ENCODE results near the gene SSTR4. TPM values are rescaled to one million over a fixed set of nuclear protein-coding genes. Genes with fewer than 3 reads are reported as not detected.
A peak's percentile ranks its signal among the peaks of the same experiment; 100 is the strongest.

Gene SSTR4
- total RNA-seq, 1 experiment from 2014 or later: not detected

- DNase-seq: no peak
- H3K4me3 ChIP-seq (ENCODE audit: insufficient read depth, low read depth, low read length): no peak overlapping the region
- H3K27me3 ChIP-seq (ENCODE audit: control insufficient read depth, insufficient read depth, low read length): no peaks in the 10 kb centered on the region
- H3K36me3 ChIP-seq (replicated peaks; ENCODE audit: control insufficient read depth, insufficient read depth, low read length): no peaks in the 10 kb centered on the region
Measured at GRCh38 chr20:23059001-23059400, 23.9 kb downstream of the SSTR4 start.

DNA sequence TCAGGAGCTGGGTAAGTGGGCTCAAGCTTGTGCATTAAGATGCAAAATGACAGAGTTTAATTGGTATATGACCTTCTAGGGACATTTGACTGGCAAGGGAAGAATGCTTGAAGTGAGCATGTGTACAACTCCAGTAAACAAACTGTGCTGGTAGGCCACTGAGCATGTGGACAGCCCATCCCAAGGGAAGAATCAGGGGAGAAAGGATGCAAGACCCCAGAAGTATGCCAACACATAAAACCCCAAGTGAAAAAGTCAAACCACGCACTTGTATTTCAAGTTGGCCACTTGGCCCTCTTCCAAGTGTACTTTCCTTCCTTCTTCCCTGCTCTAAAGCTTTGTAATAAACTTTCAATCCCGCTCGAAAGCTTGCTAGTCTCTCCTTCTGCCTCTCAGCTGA, 24.7 kb downstream of the SSTR4 start:
- DNase-seq: no peak

GRCh38 chr20:23060629-23061028, 25.5 kb downstream of the SSTR4 start:
- DNase-seq: no peak
- H3K27me3 ChIP-seq (ENCODE audit: control insufficient read depth, insufficient read depth, low read length): no peaks in the 10 kb centered on the region
- H3K4me3 ChIP-seq (ENCODE audit: insufficient read depth, low read depth, low read length): no peak overlapping the region
- H3K36me3 ChIP-seq (replicated peaks; ENCODE audit: control insufficient read depth, insufficient read depth, low read length): no peaks in the 10 kb centered on the region

More for the DNA sequence above, 24.7 kb downstream of the SSTR4 start:
- H3K36me3 ChIP-seq (replicated peaks; ENCODE audit: control insufficient read depth, insufficient read depth, low read length): no peaks in the 10 kb centered on the region
- no peak overlapping the region for H3K4me3 ChIP-seq (ENCODE audit: insufficient read depth, low read depth, low read length)
- H3K27me3 ChIP-seq (ENCODE audit: control insufficient read depth, insufficient read depth, low read length): no peaks in the 10 kb centered on the region

DNA sequence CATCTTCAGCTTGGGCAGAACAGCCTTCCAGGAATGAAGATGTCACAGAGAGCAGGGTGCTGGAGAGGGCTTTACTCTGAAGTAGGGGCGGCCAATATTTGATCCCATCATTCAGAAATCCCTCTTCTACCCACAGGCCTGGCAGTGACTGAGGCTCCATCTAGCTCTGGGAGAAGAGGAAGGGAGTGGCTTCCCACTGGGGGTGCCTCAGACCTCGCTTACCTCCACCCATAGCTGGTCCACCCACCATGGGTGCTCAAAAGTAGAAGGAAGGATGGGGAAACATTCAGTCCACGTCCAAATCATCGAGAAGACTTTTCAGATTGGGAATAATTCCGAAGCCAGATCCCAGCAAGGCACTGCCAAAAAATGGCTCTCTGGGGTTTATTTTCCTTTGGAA, 26.1 kb downstream of the SSTR4 start:
- Histone ChIP-seq H3K36me3 (replicated peaks; ENCODE audit: control insufficient read depth, insufficient read depth, low read length) (no peaks in the 10 kb centered on the region), H3K27me3 (ENCODE audit: control insufficient read depth, insufficient read depth, low read length) (no peaks in the 10 kb centered on the region), H3K4me3 (ENCODE audit: insufficient read depth, low read depth, low read length) (no peak overlapping the region)
- DNase-seq: no peak

- H3K36me3 ChIP-seq (replicated peaks; ENCODE audit: control insufficient read depth, insufficient read depth, low read length): no peaks in the 10 kb centered on the region
- H3K4me3 ChIP-seq (ENCODE audit: insufficient read depth, low read depth, low read length): no peak overlapping the region
- peak; percentile 61 for DNase-seq
- H3K27me3 ChIP-seq (ENCODE audit: control insufficient read depth, insufficient read depth, low read length): no peaks in the 10 kb centered on the region
Measured at GRCh38 chr20:23061734-23062561, 26.8 kb downstream of the SSTR4 start.

DNA sequence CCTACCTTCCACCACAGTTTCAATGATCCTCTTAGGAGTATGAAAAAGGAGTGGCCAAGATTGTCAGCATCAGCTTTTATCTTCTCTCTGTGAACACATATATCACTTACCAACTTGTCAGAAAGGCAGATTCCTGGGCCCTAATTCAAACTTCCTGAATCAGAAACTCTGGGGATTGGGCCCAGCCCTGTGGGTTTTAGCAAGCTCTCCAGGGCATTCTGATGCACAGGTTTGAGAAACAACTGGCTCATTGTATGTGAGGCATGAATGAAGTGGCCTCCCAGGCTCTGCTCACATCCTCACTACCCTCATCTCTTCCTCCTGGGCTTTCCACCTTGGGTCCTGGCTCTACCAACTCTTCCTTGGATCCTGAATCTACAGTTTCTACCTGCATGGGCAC, 27.5 kb downstream of the SSTR4 start:
- DNase-seq: no peak
- H3K36me3 ChIP-seq (replicated peaks; ENCODE audit: control insufficient read depth, insufficient read depth, low read length): no peaks in the 10 kb centered on the region
- H3K4me3 ChIP-seq (ENCODE audit: insufficient read depth, low read depth, low read length): no peak overlapping the region
- H3K27me3 ChIP-seq (ENCODE audit: control insufficient read depth, insufficient read depth, low read length): no peaks in the 10 kb centered on the region

- Histone ChIP-seq H3K4me3 (ENCODE audit: insufficient read depth, low read depth, low read length) (no peak overlapping the region), H3K27me3 (ENCODE audit: control insufficient read depth, insufficient read depth, low read length) (no peaks in the 10 kb centered on the region), H3K36me3 (replicated peaks; ENCODE audit: control insufficient read depth, insufficient read depth, low read length) (no peaks in the 10 kb centered on the region)
- DNase-seq: no peak
Measured at GRCh38 chr20:23063168-23063567, 28.1 kb downstream of the SSTR4 start.

DNA sequence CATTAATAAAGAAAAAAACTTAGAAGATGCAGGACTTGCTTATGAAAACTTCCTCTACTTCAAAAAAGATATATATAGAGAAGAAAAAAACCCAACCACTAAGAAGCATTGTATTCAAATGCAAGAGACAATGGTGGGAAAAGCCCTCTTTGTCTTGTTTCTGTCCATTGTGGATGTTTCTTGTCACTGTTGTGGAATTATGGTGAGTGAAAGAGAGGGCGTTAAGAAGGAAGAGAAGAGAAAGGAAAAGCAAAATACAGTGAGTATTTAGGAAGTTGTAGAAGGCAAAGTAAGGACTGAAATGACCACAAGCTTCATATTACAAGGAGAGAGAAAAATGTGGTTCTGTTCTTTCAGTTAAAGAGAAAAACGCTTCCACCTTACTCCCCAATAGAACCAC, 28.5 kb downstream of the SSTR4 start:
- no peaks in the 10 kb centered on the region for H3K36me3 ChIP-seq (replicated peaks; ENCODE audit: control insufficient read depth, insufficient read depth, low read length)
- no peak for DNase-seq
- H3K4me3 ChIP-seq (ENCODE audit: insufficient read depth, low read depth, low read length): no peak overlapping the region
- no peaks in the 10 kb centered on the region for H3K27me3 ChIP-seq (ENCODE audit: control insufficient read depth, insufficient read depth, low read length)

GRCh38 chr20:23065266-23066201, 30.4 kb downstream of the SSTR4 start:
- no peaks in the 10 kb centered on the region for H3K36me3 ChIP-seq (replicated peaks; ENCODE audit: control insufficient read depth, insufficient read depth, low read length)
- DNase-seq: no peak
- H3K4me3 ChIP-seq (ENCODE audit: insufficient read depth, low read depth, low read length): no peak overlapping the region
- no peaks in the 10 kb centered on the region for H3K27me3 ChIP-seq (ENCODE audit: control insufficient read depth, insufficient read depth, low read length)

DNA sequence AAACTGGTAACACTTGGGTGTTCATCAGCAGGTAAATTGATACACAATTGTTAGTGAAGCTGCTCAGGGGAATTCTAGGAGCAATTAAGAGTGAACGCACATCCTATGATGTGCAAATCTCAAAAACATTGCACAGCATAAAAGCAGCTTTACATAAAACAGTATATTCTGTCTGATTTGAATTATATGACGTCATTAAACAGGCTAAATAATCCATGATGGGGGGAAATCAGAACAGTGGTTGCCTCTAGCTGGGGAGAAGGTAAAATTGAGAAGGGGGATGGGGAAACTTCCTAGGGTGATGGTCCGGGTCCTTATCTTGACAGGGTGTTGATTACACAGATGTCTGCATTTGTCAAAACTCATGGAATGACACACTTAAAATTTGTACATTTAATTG, 31.7 kb downstream of the SSTR4 start:
- Histone ChIP-seq H3K27me3 (ENCODE audit: control insufficient read depth, insufficient read depth, low read length) (no peaks in the 10 kb centered on the region), H3K4me3 (ENCODE audit: insufficient read depth, low read depth, low read length) (no peak overlapping the region), H3K36me3 (replicated peaks; ENCODE audit: control insufficient read depth, insufficient read depth, low read length) (no peaks in the 10 kb centered on the region)
- no peak for DNase-seq

GRCh38 chr20:23068283-23068682, 33.2 kb downstream of the SSTR4 start:
- no peak overlapping the region for H3K4me3 ChIP-seq (ENCODE audit: insufficient read depth, low read depth, low read length)
- DNase-seq: no peak
- H3K27me3 ChIP-seq (ENCODE audit: control insufficient read depth, insufficient read depth, low read length): no peaks in the 10 kb centered on the region
- H3K36me3 ChIP-seq (replicated peaks; ENCODE audit: control insufficient read depth, insufficient read depth, low read length): no peaks in the 10 kb centered on the region

GRCh38 chr20:23069108-23069507, 34.0 kb downstream of the SSTR4 start:
- Histone ChIP-seq H3K36me3 (replicated peaks; ENCODE audit: control insufficient read depth, insufficient read depth, low read length) (no peaks in the 10 kb centered on the region), H3K4me3 (ENCODE audit: insufficient read depth, low read depth, low read length) (no peak overlapping the region), H3K27me3 (ENCODE audit: control insufficient read depth, insufficient read depth, low read length) (no peaks in the 10 kb centered on the region)
- no peak for DNase-seq

- Histone ChIP-seq H3K36me3 (replicated peaks; ENCODE audit: control insufficient read depth, insufficient read depth, low read length) (no peaks in the 10 kb centered on the region), H3K4me3 (ENCODE audit: insufficient read depth, low read depth, low read length) (no peak overlapping the region), H3K27me3 (ENCODE audit: control insufficient read depth, insufficient read depth, low read length) (no peaks in the 10 kb centered on the region)
- no peak for DNase-seq
Measured at GRCh38 chr20:23071398-23071797, 36.3 kb downstream of the SSTR4 start.

DNA sequence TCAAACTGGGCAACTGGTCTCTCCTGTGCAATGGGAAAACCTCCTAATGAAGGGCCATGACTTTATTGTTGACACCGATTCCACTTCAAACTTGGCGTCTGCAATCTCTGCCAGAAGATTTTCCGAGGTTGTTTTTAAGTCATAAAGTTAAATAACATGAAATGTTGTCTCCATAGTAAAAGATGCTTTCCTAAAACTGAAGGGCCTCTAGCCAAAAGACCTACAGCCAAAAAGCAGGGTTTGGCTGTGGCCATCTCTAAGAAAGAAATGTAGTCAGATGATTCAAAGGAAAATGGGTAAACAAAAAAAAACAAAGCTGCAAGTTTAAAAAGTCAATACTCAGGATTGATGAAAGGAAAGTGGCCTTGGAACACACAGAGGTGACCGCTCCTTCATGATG, 36.9 kb downstream of the SSTR4 start:
- Histone ChIP-seq H3K36me3 (replicated peaks; ENCODE audit: control insufficient read depth, insufficient read depth, low read length) (no peaks in the 10 kb centered on the region), H3K4me3 (ENCODE audit: insufficient read depth, low read depth, low read length) (no peak overlapping the region), H3K27me3 (ENCODE audit: control insufficient read depth, insufficient read depth, low read length) (no peaks in the 10 kb centered on the region)
- DNase-seq: no peak

All from H7 (cell line).